Measurements from ENCODE around the gene IRX3. TPM values are rescaled to one million over a fixed set of nuclear protein-coding genes. Genes with fewer than 3 reads are reported as not detected.

Gene IRX3
- total RNA-seq, 1 donor from 2014 or later = 94.4 TPM

DNA sequence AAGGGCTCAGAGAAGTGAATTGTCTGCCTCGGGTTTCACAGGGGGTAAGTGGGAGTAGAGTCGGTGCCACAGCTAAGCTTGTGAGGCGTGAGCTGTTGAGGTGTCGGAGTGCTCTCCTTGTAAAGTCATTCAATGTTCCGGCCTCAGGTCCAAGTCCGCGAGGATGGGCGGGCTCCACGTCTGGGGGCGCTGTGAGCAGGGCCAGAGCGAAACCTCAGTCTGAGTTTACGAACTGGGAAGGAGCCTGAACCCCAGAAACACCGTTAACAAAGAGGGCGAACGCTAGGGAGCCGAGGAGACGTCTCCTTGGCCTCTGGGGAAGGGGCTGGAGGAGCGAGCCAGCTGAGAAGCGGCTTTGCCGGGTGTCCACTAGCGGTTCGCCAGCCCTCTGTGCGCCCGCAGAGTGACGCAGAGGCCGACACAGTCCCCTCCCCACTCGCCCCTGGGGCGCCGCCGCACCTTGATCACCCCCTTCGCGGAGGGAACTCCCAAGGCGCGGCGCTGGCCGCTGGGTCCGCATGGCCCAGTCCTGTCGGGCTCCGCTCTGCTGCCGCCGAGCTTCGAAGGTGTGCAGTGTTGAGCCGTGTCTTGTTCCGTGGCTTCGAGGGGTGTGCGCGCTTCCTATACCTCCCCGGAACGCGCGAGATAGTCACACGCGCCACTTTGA, 4.9 kb downstream of the IRX3 start:
- no peak for DNase-seq
- Histone ChIP-seq H3K4me3 (peak overlapping the region; percentile 83), H3K27me3 (ENCODE audit: low read depth) (peaks cover 37% of the 10 kb centered on the region), H3K9me3 (replicated peaks) (no peaks in the 10 kb centered on the region), H3K36me3 (peaks cover 11% of the 10 kb centered on the region), H3K27ac (replicated peaks) (no peak overlapping the region), H3K4me1 (peaks cover 47% of the 10 kb centered on the region)
- TF ChIP-seq, protein P1, sequence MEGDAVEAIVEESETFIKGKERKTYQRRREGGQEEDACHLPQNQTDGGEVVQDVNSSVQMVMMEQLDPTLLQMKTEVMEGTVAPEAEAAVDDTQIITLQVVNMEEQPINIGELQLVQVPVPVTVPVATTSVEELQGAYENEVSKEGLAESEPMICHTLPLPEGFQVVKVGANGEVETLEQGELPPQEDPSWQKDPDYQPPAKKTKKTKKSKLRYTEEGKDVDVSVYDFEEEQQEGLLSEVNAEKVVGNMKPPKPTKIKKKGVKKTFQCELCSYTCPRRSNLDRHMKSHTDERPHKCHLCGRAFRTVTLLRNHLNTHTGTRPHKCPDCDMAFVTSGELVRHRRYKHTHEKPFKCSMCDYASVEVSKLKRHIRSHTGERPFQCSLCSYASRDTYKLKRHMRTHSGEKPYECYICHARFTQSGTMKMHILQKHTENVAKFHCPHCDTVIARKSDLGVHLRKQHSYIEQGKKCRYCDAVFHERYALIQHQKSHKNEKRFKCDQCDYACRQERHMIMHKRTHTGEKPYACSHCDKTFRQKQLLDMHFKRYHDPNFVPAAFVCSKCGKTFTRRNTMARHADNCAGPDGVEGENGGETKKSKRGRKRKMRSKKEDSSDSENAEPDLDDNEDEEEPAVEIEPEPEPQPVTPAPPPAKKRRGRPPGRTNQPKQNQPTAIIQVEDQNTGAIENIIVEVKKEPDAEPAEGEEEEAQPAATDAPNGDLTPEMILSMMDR (IDR thresholded peaks at IDR 0.05; ENCODE audit: borderline replicate concordance) = no peak
- intact Hi-C loops (cut with micrococcal nuclease) = loop anchor here (10.0 kb wide), 1 partner anchor 533 kb away; no protein-coding TSS in a partner anchor

DNA sequence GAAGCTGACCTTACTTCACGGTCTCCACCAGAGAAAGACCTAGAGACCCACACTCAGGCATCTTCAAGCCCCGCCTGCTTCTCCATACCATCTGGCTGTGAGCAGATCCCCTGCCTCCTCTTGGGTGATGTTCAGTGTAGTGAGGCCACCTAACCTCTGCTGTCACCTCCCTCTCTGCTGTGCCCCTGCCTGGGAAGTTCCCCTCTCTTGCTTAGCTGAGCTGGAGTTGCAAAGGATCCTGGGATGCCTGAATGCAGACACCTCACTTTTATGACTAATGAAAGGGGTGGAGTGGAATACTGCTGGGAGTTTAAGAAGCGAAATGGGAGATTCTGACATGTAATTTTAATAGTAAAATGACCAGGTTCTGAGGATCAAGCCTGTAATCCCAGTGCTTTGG, 5.8 kb downstream of the IRX3 start:
- H3K9me3 ChIP-seq (replicated peaks) = no peaks in the 10 kb centered on the region
- H3K27ac ChIP-seq (replicated peaks) = no peak overlapping the region
- intact Hi-C loops (cut with micrococcal nuclease) = loop anchor here (10.0 kb wide), 1 partner anchor 534 kb away; no protein-coding TSS in a partner anchor
- H3K4me1 ChIP-seq = peaks cover 39% of the 10 kb centered on the region
- H3K36me3 ChIP-seq = peaks cover 11% of the 10 kb centered on the region
- DNase-seq = no peak
- no peak overlapping the region for H3K4me3 ChIP-seq
- peaks cover 36% of the 10 kb centered on the region for H3K27me3 ChIP-seq (ENCODE audit: low read depth)
- TF ChIP-seq, protein P1 (IDR thresholded peaks at IDR 0.05; ENCODE audit: borderline replicate concordance) = no peak

DNA sequence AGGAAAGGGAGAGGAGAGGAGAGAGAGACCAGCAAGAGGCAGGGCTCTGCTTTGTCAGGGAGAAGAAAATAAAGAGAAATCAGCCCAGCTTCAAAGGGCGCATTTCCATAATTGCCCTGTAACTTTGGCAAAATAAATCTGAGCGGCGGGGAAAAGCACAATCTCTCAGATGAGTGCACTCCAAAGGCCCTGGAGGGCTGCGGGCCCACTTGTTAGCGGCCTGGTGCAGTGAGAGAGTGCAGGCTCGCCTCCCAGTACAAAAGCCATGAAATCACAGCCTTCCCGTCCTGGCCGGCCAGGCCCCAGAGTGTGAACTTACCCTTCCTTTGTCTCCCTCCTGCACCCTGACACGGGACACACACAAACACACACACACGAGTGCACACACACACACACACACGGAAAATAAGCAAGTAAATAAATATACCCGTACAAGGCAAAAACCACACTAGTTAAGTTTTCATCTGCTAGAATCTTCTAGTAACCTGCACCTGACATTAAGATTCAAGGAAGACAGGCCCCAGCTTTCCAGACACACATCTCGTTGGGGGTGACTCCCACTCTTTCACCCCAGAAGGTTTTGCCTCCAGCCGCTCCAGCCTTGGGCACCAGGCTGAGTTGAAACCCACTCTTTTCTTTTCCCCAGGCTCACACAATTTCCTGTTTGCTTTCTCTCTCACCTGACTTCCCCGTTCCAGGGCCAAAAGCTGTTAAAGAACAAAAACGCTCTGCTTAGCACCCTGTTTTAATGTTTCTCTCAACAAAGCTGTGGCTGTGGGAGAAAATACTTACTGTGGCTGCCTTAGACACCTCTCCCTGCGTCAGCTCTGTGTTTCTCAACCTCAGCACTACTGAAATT, 8.5 kb downstream of the IRX3 start:
- TF ChIP-seq, protein P1 (IDR thresholded peaks at IDR 0.05; ENCODE audit: borderline replicate concordance) = no peak
- H3K36me3 ChIP-seq = no peaks in the 10 kb centered on the region
- intact Hi-C loops (cut with micrococcal nuclease) = loop anchor here (10.0 kb wide), 1 partner anchor 1087 kb away; no protein-coding TSS in a partner anchor
- no peak for DNase-seq
- no peak overlapping the region for H3K4me3 ChIP-seq
- peaks cover 14% of the 10 kb centered on the region for H3K4me1 ChIP-seq
- H3K9me3 ChIP-seq (replicated peaks) = no peaks in the 10 kb centered on the region
- H3K27ac ChIP-seq (replicated peaks) = no peak overlapping the region
- peaks cover 14% of the 10 kb centered on the region for H3K27me3 ChIP-seq (ENCODE audit: low read depth)

DNA sequence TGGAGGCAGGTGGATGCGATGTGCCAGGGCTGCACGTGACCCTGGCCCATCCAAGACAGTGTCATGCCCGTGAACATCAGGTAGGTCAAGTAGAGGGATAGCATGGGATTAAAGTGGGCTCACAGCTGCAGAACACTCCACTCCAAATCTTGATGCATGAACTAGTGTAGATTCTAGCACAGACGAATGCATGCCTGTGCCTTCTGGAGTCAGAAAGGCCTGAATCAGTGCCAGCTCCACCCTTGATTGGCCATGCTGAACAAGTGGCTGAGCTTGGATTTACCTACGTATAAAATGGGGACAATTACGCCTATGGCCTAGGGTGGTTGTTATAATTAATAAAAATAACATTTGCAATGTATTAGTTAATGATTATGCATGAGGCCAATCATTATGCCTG, 10.6 kb downstream of the IRX3 start:
- Histone ChIP-seq H3K27me3 (ENCODE audit: low read depth) (no peaks in the 10 kb centered on the region), H3K4me3 (no peak overlapping the region), H3K36me3 (no peaks in the 10 kb centered on the region), H3K4me1 (no peaks in the 10 kb centered on the region), H3K9me3 (replicated peaks) (no peaks in the 10 kb centered on the region), H3K27ac (replicated peaks) (no peak overlapping the region)
- no peak for DNase-seq
- TF ChIP-seq, protein P1 (IDR thresholded peaks at IDR 0.05; ENCODE audit: borderline replicate concordance) = no peak
- intact Hi-C loops (cut with micrococcal nuclease) = loop anchor here (10.0 kb wide), 1 partner anchor 1089 kb away; no protein-coding TSS in a partner anchor

DNA sequence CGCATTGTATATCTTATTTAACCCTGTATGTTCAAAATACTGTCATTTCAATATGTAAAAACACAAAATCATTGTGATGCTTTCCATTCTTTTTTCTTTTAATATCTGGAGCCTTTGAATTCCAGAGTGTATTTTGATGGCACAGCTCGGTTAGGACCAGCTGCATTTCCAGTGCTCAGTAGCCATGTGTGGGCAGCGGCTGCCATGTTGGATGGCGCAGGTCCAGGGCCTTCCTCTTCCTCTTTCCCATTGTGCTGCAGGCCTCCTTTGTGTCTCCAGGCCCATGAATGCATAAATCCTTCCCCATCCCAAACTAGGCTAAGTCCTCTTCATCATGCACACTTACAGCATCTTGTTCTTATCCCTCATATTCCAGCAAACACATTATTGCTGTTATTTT, 13.0 kb downstream of the IRX3 start:
- H3K4me1 ChIP-seq = peaks cover 16% of the 10 kb centered on the region
- intact Hi-C loops (cut with micrococcal nuclease) = loop anchor here (10.0 kb wide), 1 partner anchor 1091 kb away; no protein-coding TSS in a partner anchor
- no peaks in the 10 kb centered on the region for H3K27me3 ChIP-seq (ENCODE audit: low read depth)
- H3K4me3 ChIP-seq = no peak overlapping the region
- H3K36me3 ChIP-seq = no peaks in the 10 kb centered on the region
- no peaks in the 10 kb centered on the region for H3K9me3 ChIP-seq (replicated peaks)
- H3K27ac ChIP-seq (replicated peaks) = no peak overlapping the region
- TF ChIP-seq, protein P1 (IDR thresholded peaks at IDR 0.05; ENCODE audit: borderline replicate concordance) = no peak
- no peak for DNase-seq
